ENCODE results near the gene FOXN1.
"Not testable (repeated sequence)": the region's sequence is repeated elsewhere in the genome, so short reads cannot be mapped to it uniquely, and the experiment has no call there.

FOXN1 gene, protein sequence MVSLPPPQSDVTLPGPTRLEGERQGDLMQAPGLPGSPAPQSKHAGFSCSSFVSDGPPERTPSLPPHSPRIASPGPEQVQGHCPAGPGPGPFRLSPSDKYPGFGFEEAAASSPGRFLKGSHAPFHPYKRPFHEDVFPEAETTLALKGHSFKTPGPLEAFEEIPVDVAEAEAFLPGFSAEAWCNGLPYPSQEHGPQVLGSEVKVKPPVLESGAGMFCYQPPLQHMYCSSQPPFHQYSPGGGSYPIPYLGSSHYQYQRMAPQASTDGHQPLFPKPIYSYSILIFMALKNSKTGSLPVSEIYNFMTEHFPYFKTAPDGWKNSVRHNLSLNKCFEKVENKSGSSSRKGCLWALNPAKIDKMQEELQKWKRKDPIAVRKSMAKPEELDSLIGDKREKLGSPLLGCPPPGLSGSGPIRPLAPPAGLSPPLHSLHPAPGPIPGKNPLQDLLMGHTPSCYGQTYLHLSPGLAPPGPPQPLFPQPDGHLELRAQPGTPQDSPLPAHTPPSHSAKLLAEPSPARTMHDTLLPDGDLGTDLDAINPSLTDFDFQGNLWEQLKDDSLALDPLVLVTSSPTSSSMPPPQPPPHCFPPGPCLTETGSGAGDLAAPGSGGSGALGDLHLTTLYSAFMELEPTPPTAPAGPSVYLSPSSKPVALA

GRCh38 chr17:28505986-28506665 lies at the start of gene FOXN1:
Gene FOXN1 (plus strand): TSS chr17:28506348. CDS start chr17:28523970, 17,622 bp downstream.
- DNase-seq: no peak

- DNase-seq: no peak
These were observed 48.3 kb upstream of the FOXN1 start for GRCh38 chr17:28457890-28458289.

DNA sequence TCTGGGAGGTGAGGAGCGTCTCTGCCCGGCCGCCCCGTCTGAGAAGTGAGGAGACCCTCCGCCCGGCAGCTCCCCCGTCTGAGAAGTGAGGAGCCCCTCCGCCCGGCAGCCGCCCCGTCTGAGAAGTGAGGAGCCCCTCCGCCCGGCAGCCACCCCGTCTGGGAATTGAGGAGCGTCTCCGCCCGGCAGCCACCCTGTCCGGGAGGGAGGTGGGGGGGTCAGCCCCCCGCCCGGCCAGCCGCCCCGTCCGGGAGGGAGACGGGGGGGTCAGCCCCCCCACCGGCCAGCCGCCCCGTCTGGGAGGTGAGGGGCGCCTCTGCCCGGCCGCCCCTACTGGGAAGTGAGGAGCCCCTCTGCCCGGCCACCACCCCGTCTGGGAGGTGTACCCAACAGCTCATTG lies 47.3 kb upstream of the FOXN1 start:
- not testable (repeated sequence) for DNase-seq

GRCh38 chr17:28460901-28461300 lies 45.2 kb upstream of the FOXN1 start:
- DNase-seq: no peak

- no peak for DNase-seq
These were observed 40.1 kb upstream of the FOXN1 start for GRCh38 chr17:28466001-28466400.

- DNase-seq: no peak
These were observed 39.6 kb upstream of the FOXN1 start for GRCh38 chr17:28466521-28467048.

DNA sequence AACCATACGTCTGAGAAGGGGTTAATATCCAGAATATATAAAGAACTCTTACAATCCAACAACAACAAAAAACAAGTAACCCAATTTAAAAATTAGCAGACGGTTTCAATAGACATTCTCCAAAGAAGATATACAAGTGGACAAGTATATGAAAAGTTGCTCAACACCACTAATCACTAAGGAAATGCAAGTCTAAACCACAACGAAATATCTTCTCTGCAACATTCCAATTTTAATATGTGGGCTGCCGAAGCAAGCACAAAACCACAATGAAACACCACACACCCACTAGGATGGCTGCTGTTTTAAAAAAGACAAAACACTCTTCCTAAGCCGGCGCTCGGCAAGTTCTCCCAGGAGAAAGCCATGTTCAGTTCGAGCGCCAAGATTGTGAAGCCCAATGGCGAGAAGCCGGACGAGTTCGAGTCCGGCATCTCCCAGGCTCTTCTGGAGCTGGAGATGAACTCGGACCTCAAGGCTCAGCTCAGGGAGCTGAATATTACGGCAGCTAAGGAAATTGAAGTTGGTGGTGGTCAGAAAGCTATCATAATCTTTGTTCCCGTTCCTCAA lies 38.6 kb upstream of the FOXN1 start:
- DNase-seq: no peak

DNA sequence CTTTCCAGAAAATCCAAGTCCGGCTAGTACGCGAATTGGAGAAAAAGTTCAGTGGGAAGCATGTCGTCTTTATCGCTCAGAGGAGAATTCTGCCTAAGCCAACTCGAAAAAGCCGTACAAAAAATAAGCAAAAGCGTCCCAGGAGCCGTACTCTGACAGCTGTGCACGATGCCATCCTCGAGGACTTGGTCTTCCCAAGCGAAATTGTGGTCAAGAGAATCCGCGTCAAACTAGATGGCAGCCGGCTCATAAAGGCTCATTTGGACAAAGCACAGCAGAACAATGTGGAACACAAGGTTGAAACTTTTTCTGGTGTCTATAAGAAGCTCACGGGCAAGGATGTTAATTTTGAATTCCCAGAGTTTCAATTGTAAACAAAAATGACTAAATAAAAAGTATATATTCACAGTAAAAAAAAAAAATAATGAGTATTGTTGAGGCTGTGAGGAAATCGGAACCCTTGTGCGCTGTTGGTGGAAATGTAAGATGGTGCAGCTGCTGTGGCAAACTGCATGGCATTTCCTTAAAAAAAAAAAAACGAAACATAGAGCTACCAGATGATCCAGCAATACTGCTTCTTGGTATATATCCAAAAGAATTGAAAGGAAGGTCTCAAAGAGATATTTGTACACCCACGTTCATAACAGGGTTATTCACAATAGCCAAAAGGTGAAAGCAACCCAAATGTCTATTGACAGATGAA lies 38.0 kb upstream of the FOXN1 start:
- DNase-seq: not testable (repeated sequence)

GRCh38 chr17:28468781-28469180 lies 37.4 kb upstream of the FOXN1 start:
- no peak for DNase-seq

- no peak for DNase-seq
These were observed 36.8 kb upstream of the FOXN1 start for GRCh38 chr17:28469376-28469775.

- no peak for DNase-seq
These were observed 35.8 kb upstream of the FOXN1 start for GRCh38 chr17:28470266-28470913.

- no peak for DNase-seq
These were observed 35.2 kb upstream of the FOXN1 start for GRCh38 chr17:28470914-28471366.

DNA sequence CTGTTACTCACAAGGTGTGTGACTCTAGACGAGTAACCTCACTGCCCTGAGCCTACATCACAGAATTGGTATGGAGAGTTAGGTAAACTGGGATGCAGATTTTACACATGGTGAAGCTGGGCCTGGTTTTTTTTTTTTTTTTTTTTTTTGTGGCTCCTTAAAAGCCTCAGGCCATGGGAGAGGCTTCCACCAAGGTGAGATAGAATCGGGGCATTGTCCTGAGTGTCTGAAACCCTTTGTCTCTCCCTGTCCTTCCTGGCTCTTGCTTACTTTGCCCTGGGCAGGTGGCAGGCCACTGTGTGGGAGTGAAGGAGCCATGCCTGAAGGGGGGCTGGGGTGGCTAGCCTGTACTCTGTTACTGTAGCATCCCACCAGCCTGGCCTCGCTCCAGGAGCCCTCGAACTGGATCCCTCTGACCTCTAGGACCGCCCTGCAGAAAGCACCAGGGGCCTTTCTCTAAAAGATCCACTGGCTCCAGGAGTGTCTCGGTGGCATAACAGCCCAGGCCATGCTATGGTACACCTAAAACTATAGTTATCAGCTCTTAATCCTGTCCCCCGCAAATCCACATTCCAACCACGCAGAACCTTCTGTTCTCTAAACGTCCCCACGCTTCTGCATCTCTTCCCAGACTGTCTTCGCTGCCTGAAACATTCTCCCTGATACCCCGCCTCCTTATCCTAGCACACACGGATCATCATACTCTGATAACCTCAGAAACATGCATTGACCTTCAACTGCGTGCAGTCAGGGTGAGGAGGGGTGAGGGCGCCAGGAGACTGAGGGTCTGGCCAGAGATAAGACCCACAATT lies 34.4 kb upstream of the FOXN1 start:
- no peak for DNase-seq

DNA sequence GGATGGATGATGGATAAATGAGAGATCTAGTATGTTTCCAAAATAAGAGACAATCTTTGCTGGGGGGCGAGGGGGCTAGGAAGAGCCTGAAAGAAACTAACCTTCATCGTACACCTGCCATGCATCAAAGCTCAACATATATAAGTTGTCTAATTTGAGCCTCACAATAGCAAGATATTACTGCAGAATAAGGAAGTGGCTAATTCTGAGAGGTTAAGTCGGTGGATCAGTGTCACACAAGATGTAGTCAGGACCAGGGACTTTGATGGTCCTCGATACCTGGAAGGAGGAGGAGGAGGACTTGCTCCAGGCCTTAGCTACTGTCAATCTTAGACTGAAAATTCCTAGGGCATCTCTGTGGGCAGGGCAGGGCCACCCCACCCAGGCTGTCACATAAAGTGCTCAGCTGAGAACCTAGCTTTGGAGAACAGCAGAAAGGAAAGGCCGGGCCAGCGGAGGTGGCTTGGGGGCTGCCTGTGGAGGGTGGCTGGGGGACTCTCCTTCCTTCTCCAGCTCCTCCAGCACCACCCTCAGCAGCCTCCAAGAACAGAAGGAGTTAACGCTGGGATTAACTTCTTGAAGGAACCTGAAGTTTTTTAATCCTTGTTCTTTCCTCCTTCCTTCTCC lies 33.2 kb upstream of the FOXN1 start:
- DNase-seq: no peak

DNA sequence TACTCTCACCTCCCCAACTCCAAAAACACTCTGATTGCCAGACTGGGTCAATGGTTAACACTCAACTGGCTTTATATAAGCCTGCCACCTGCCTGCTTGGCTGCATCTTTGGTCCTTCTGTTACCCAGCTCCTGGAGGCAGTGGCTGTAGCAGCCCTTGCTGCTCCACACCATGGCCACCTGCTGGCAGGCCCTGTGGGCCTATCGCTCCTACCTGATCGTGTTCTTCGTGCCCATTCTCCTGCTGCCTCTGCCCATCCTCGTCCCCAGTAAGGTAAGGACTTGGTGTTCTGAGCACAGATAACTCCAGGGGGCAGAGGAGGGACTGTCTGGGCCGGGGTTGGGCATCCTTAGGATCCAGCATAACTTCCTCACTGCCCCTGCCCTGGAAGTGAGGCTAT lies 32.6 kb upstream of the FOXN1 start, which contains the start of gene SLC13A2:
Gene SLC13A2 (plus strand): TSS at position 103 of the 400 bp plus-strand sequence. CDS start 69 bp downstream, at position 172.
- DNase-seq: no peak

- DNase-seq: no peak
These were observed 32.0 kb upstream of the FOXN1 start for GRCh38 chr17:28474111-28474531.

GRCh38 chr17:28475151-28475900 lies 30.8 kb upstream of the FOXN1 start:
- DNase-seq: no peak

GRCh38 chr17:28476076-28476865 lies 29.9 kb upstream of the FOXN1 start:
- DNase-seq: no peak

DNA sequence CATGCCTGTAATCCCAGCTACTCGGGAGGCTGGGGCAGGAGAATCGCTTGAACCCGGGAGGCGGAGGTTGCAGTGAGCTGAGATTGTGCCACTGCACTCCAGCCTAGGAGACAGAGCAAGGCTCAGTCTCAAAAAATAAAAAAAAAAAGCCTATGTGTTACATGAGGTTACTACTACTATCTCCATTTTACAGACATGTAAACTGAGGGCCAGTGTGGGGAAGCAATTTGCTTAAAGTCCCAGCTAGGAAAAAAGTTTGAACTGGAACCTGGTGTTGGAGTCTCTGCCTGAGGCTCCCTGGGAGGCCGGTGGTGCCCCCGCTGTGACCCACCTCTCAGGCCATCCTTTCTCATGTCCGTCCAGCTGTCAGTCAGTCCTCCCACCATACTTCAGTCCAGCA lies 28.2 kb upstream of the FOXN1 start:
- DNase-seq: no peak
